ENCODE results near the gene EZH1. TPM values are rescaled to one million over a fixed set of nuclear protein-coding genes. Genes with fewer than 3 reads are reported as not detected.

Gene EZH1
- total and polyA plus RNA-seq, 5 experiments from 2014 or later = 30.6 to 197 (median 44.6) TPM

- Mint-ChIP-seq H3K27ac (no peak overlapping the region), H3K36me3 (peaks cover 0 to 3% (median 0%) of the 10 kb centered on the region in 3 donors), H3K4me3 (no peak overlapping the region), H3K9me3 (no peaks in the 10 kb centered on the region), H3K27me3 (peaks cover 22 to 54% (median 29%) of the 10 kb centered on the region in 5 donors), H3K4me1 (peaks cover 6 to 10% (median 7%) of the 10 kb centered on the region in 4 donors)
- ATAC-seq = no peak
- no peak for DNase-seq
- POLR2A ChIA-PET = no interaction called here
These were observed 22.7 kb upstream of the EZH1 start for GRCh38 chr17:42767512-42767911.

- H3K36me3 Mint-ChIP-seq = peaks cover 0 to 3% (median 0%) of the 10 kb centered on the region in 3 donors
- POLR2A ChIA-PET = interaction anchor here (0.7 kb wide), 1 partner anchor 58 kb away, joined by 4 read pairs; the partner anchor contains the start of gene BECN1
- peaks cover 30 to 66% (median 38%) of the 10 kb centered on the region in 5 donors for H3K27me3 Mint-ChIP-seq
- no peak overlapping the region for H3K27ac Mint-ChIP-seq
- H3K4me3 Mint-ChIP-seq = no peak overlapping the region
- H3K4me1 Mint-ChIP-seq = peaks cover 3 to 10% (median 7%) of the 10 kb centered on the region in 4 donors
- DNase-seq = no peak
- ATAC-seq = no peak
- no peaks in the 10 kb centered on the region for H3K9me3 Mint-ChIP-seq
These were observed 21.3 kb upstream of the EZH1 start for GRCh38 chr17:42766124-42766523.

- H3K36me3 Mint-ChIP-seq = peaks cover 0 to 3% (median 0%) of the 10 kb centered on the region in 3 donors
- H3K4me1 Mint-ChIP-seq = peaks cover 3 to 16% (median 14%) of the 10 kb centered on the region in 4 donors
- ATAC-seq = no peak
- H3K27me3 Mint-ChIP-seq = peaks cover 40 to 76% (median 46%) of the 10 kb centered on the region in 5 donors
- no peak overlapping the region for H3K27ac Mint-ChIP-seq
- peak overlapping the region in 8 of 10 donors; percentile 24 to 72 (median 60) for H3K4me3 Mint-ChIP-seq
- DNase-seq = no peak
- POLR2A ChIA-PET = interaction anchor here (0.9 to 3.0 kb wide), 2 partner anchors 10 to 12 kb away, joined by 7 to 13 read pairs; partner anchors contain the start of gene VPS25
- no peaks in the 10 kb centered on the region for H3K9me3 Mint-ChIP-seq
These were observed 16.8 kb upstream of the EZH1 start for GRCh38 chr17:42761638-42762037.

- POLR2A ChIA-PET = interaction anchor here (0.6 to 3.0 kb wide), 3 partner anchors 11 to 170 kb away, joined by 3 to 13 read pairs (median 7); partner anchors contain the start of gene VPS25
- H3K9me3 Mint-ChIP-seq = no peaks in the 10 kb centered on the region
- ATAC-seq (peak; percentile 69 to 77), DNase-seq (peak in 5 of 10 donors; percentile 6 to 34 (median 30))
- peaks cover 3 to 16% (median 14%) of the 10 kb centered on the region in 4 donors for H3K4me1 Mint-ChIP-seq
- peaks cover 43 to 80% (median 50%) of the 10 kb centered on the region in 5 donors for H3K27me3 Mint-ChIP-seq
- H3K4me3 Mint-ChIP-seq = peak within 1 kb of the TSS; percentile 50 to 72 (median 65)
- peak within 1 kb of the TSS in 2 of 10 donors; percentile 32 to 70 for H3K27ac Mint-ChIP-seq
- peaks cover 0 to 3% (median 0%) of the 10 kb centered on the region in 3 donors for H3K36me3 Mint-ChIP-seq
These were observed 16.1 kb upstream of the EZH1 start, which contains the start of gene RAMP2 for GRCh38 chr17:42760652-42761581. RAMP2 (plus strand) TSS chr17:42761227; CDS start chr17:42761262, 35 bp downstream.

- Mint-ChIP-seq H3K4me3 (peak overlapping the region in 9 of 10 donors; percentile 47 to 71 (median 64)), H3K27me3 (peaks cover 38 to 77% (median 47%) of the 10 kb centered on the region in 5 donors)
- no peak for ATAC-seq
These were observed 15.3 kb upstream of the EZH1 start for GRCh38 chr17:42759982-42760651.

GRCh38 chr17:42754782-42755181 lies 9.9 kb upstream of the EZH1 start:
- POLR2A ChIA-PET = interaction anchor here (0.7 kb wide), 1 partner anchor 599 kb away, joined by 3 read pairs; no protein-coding TSS in a partner anchor
- no peak for DNase-seq

More at GRCh38 chr17:42759982-42760651, 15.3 kb upstream of the EZH1 start:
- no peaks in the 10 kb centered on the region for H3K9me3 Mint-ChIP-seq
- POLR2A ChIA-PET = interaction anchor here (1.4 to 3.0 kb wide), 2 partner anchors 12 to 13 kb away, joined by 7 to 13 read pairs; partner anchors contain the start of gene VPS25
- H3K4me1 Mint-ChIP-seq = peaks cover 3 to 16% (median 14%) of the 10 kb centered on the region in 4 donors
- peaks cover 0 to 3% (median 0%) of the 10 kb centered on the region in 3 donors for H3K36me3 Mint-ChIP-seq
- peak overlapping the region in 2 of 10 donors; percentile 32 to 70 for H3K27ac Mint-ChIP-seq
- DNase-seq = no peak

GRCh38 chr17:42751628-42752027 lies 6.8 kb upstream of the EZH1 start:
- Mint-ChIP-seq H3K4me3 (no peak overlapping the region), H3K36me3 (no peaks in the 10 kb centered on the region), H3K27ac (no peak overlapping the region), H3K27me3 (peaks cover 9 to 31% (median 26%) of the 10 kb centered on the region in 5 donors), H3K4me1 (peaks cover 0 to 3% (median 0%) of the 10 kb centered on the region in 4 donors), H3K9me3 (no peaks in the 10 kb centered on the region)
- no peak for ATAC-seq
- POLR2A ChIA-PET = no interaction called here
- DNase-seq = no peak

More at GRCh38 chr17:42754782-42755181, 9.9 kb upstream of the EZH1 start:
- no peaks in the 10 kb centered on the region for H3K36me3 Mint-ChIP-seq
- no peaks in the 10 kb centered on the region for H3K9me3 Mint-ChIP-seq
- H3K4me1 Mint-ChIP-seq = peaks cover 0 to 6% (median 0%) of the 10 kb centered on the region in 4 donors
- no peak for ATAC-seq
- no peak overlapping the region for H3K4me3 Mint-ChIP-seq
- no peak overlapping the region for H3K27ac Mint-ChIP-seq
- peaks cover 15 to 37% (median 30%) of the 10 kb centered on the region in 5 donors for H3K27me3 Mint-ChIP-seq

GRCh38 chr17:42750739-42751344 lies 6.0 kb upstream of the EZH1 start:
- peaks cover 3 to 27% (median 19%) of the 10 kb centered on the region in 5 donors for H3K27me3 Mint-ChIP-seq
- POLR2A ChIA-PET = no interaction called here
- no peak for ATAC-seq

GRCh38 chr17:42748908-42749798 lies 4.3 kb upstream of the EZH1 start:
- no peak for ATAC-seq
- POLR2A ChIA-PET = no interaction called here
- Mint-ChIP-seq H3K4me1 (peaks cover 5 to 11% (median 10%) of the 10 kb centered on the region in 4 donors), H3K27ac (no peak overlapping the region), H3K36me3 (no peaks in the 10 kb centered on the region), H3K9me3 (no peaks in the 10 kb centered on the region), H3K4me3 (no peak overlapping the region), H3K27me3 (peaks cover 3 to 19% (median 10%) of the 10 kb centered on the region in 5 donors)
- no peak for DNase-seq

More at GRCh38 chr17:42750739-42751344, 6.0 kb upstream of the EZH1 start:
- H3K27ac Mint-ChIP-seq = no peak overlapping the region
- no peak overlapping the region for H3K4me3 Mint-ChIP-seq
- no peak for DNase-seq
- peaks cover 0 to 3% (median 0%) of the 10 kb centered on the region in 4 donors for H3K4me1 Mint-ChIP-seq
- H3K36me3 Mint-ChIP-seq = no peaks in the 10 kb centered on the region
- H3K9me3 Mint-ChIP-seq = no peaks in the 10 kb centered on the region

- Mint-ChIP-seq H3K27me3 (peaks cover 0 to 16% (median 10%) of the 10 kb centered on the region in 5 donors), H3K4me1 (peaks cover 10 to 19% (median 17%) of the 10 kb centered on the region in 4 donors), H3K36me3 (no peaks in the 10 kb centered on the region), H3K4me3 (no peak overlapping the region), H3K9me3 (no peaks in the 10 kb centered on the region), H3K27ac (no peak overlapping the region)
- ATAC-seq = no peak
- POLR2A ChIA-PET = no interaction called here
- DNase-seq = no peak
These were observed 3.5 kb upstream of the EZH1 start for GRCh38 chr17:42748202-42748907.

Data from naive thymus-derived CD8-positive, alpha-beta T cell (primary cell).